PC-9 (cell line): ENCODE results near the gene RUNDC1. TPM values are rescaled to one million over a fixed set of nuclear protein-coding genes. Genes with fewer than 3 reads are reported as not detected.

Experiments used
- BruUV-seq: library from RNA; stranded (reverse); fragments of 400-500 nt; replicated peaks from 2 replicates; lab custom pipeline; 2021; lab: Mats Ljungman, UMichigan
- CTCF ChIA-PET: fragments of 300-600 bp; sonication (Branson Sonifier 250); formaldehyde crosslinking; loops from one replicate; lab custom pipeline; 2022; ENCODE audit warnings: antibody characterized with exemption; lab: Charles Lee
- POLR2A ChIA-PET: fragments of 300-600 bp; sonication (Branson Sonifier 250); formaldehyde crosslinking; loops from one replicate; lab custom pipeline; 2022; ENCODE audit warnings: antibody characterized with exemption; ENCODE audit not compliant: unreplicated experiment; lab: Charles Lee
- DNase-seq, 2 experiments: peaks; one replicate each; pipeline versions ENCODE4 v3.0.0 to v3.0.0-alpha.2; 2015 to 2022; ENCODE audit warnings: mixed read lengths in 1 of 2
- H2AFZ ChIP-seq: fragments of 200-600 bp; sonication (generic); 2 replicates; pipeline ENCODE4 v1.8.1; 2017; ENCODE audit warnings: antibody characterized with exemption
- H3F3A ChIP-seq: fragments of 200-600 bp; sonication (generic); 2 replicates; pipeline ENCODE4 v1.8.1; 2017; ENCODE audit warnings: antibody characterized with exemption, mild to moderate bottlenecking, low read depth; ENCODE audit not compliant: insufficient read depth
- H3K27ac ChIP-seq: fragments of 200-600 bp; sonication (generic); 2 replicates; pipeline ENCODE4 v1.6.1; 2016; ENCODE audit warnings: mixed run types
- H3K27me3 ChIP-seq: fragments of 200-600 bp; sonication (generic); 2 replicates; pipeline ENCODE4 v1.6.1; 2016; ENCODE audit warnings: low read depth, mixed run types; ENCODE audit not compliant: insufficient read depth
- H3K36me3 ChIP-seq: fragments of 200-600 bp; sonication (generic); 2 replicates; pipeline ENCODE4 v1.6.1; 2016; ENCODE audit warnings: low read depth, mixed run types
- H3K4me1 ChIP-seq: fragments of 200-600 bp; sonication (generic); replicated peaks from 2 replicates; pipeline ENCODE4 v1.6.1; 2016; ENCODE audit warnings: mixed run types; ENCODE audit not compliant: insufficient read depth
- H3K4me2 ChIP-seq: fragments of 200-600 bp; sonication (generic); 2 replicates; pipeline ENCODE4 v1.6.1; 2017; ENCODE audit warnings: mixed run types
- H3K4me3 ChIP-seq: fragments of 200-600 bp; sonication (generic); 2 replicates; pipeline ENCODE4 v1.6.1; 2016; ENCODE audit warnings: mixed run types
- H3K79me2 ChIP-seq: fragments of 200-600 bp; sonication (generic); 2 replicates; pipeline ENCODE4 v1.6.1; 2017; ENCODE audit warnings: low read depth, mixed run types
- H3K9me2 ChIP-seq: fragments of 200-600 bp; sonication (generic); 2 replicates; pipeline ENCODE4 v1.8.1; 2017; ENCODE audit warnings: mild to moderate bottlenecking; ENCODE audit not compliant: insufficient read depth
- H3K9me3 ChIP-seq: fragments of 200-600 bp; sonication (generic); 2 replicates; pipeline ENCODE4 v1.8.1; 2016; ENCODE audit warnings: low read depth; ENCODE audit not compliant: insufficient read depth
- H4K20me1 ChIP-seq: fragments of 200-600 bp; sonication (generic); 2 replicates; pipeline ENCODE4 v1.8.1; 2017; ENCODE audit not compliant: insufficient read depth
- CTCF ChIP-seq: fragments of 200-600 bp; sonication (generic); conservative IDR thresholded peaks from 2 replicates; pipeline ENCODE4 v1.6.1; 2017; ENCODE audit warnings: mixed run types, antibody characterized with exemption, mild to moderate bottlenecking, moderate library complexity
- EZH2 ChIP-seq: fragments of 200-600 bp; sonication (generic); IDR thresholded peaks from 2 replicates; pipeline ENCODE4 v1.8.0; 2017; ENCODE audit warnings: antibody characterized with exemption, low read depth
- intact Hi-C: fragments of 100-400 bp; cut with micrococcal nuclease; formaldehyde crosslinking; loops from one replicate; pipeline ENCODE4 v1.10.0; 2022; ENCODE audit not compliant: unreplicated experiment
- total RNA-seq: library from RNA; stranded (reverse); gene quantifications from 2 replicates; pipeline ENCODE4 v1.2.3, GENCODE V29; 2021

RUNDC1 gene
- total RNA-seq, 1 experiment from 2014 or later = 12.7 TPM

- H3K79me2 ChIP-seq = no peaks in the 10 kb centered on the region
- no peak for DNase-seq
- no peaks in the 10 kb centered on the region for H3K36me3 ChIP-seq
- H3K27ac ChIP-seq = no peak overlapping the region
- TF ChIP-seq EZH2 = no peak
- no peak for TF ChIP-seq CTCF
- ChIA-PET CTCF (no interaction called here), POLR2A (no interaction called here)
- H3K9me2 ChIP-seq = no peaks in the 10 kb centered on the region
- H3K4me1 ChIP-seq = no peaks in the 10 kb centered on the region
- H3K4me3 ChIP-seq = no peak overlapping the region
- no peak overlapping the region for H2AFZ ChIP-seq
- H3K27me3 ChIP-seq = no peaks in the 10 kb centered on the region
- H3K4me2 ChIP-seq = no peak overlapping the region
- no peaks in the 10 kb centered on the region for H3K9me3 ChIP-seq
- H4K20me1 ChIP-seq = no peaks in the 10 kb centered on the region
- peaks cover 3% of the 10 kb centered on the region; the same call in 1 of the 2 replicates for H3F3A ChIP-seq
- BruUV-seq = no TSS peak
- intact Hi-C loops = no loop called here
Measured at GRCh38 chr17:42946812-42947211, 33.6 kb upstream of the RUNDC1 start.

- CTCF ChIA-PET = no interaction called here
- no peaks in the 10 kb centered on the region for H4K20me1 ChIP-seq
- no peaks in the 10 kb centered on the region for H3K9me2 ChIP-seq
- intact Hi-C loops = no loop called here
- no peaks in the 10 kb centered on the region for H3K9me3 ChIP-seq
- POLR2A ChIA-PET = no interaction called here
- no TSS peak for BruUV-seq
- peaks cover 7% of the 10 kb centered on the region; the same call in 1 of the 2 replicates for H3F3A ChIP-seq
- peaks cover 11% of the 10 kb centered on the region; the same call in 1 of the 2 replicates for H3K36me3 ChIP-seq
- no peak for DNase-seq
- no peak overlapping the region for H3K4me3 ChIP-seq
- H2AFZ ChIP-seq = no peak overlapping the region
- no peak for TF ChIP-seq CTCF
- TF ChIP-seq EZH2 = no peak
- H3K27me3 ChIP-seq = no peaks in the 10 kb centered on the region
- no peaks in the 10 kb centered on the region for H3K79me2 ChIP-seq
- no peaks in the 10 kb centered on the region for H3K4me1 ChIP-seq
- no peak overlapping the region for H3K4me2 ChIP-seq
- no peak overlapping the region for H3K27ac ChIP-seq
Measured at GRCh38 chr17:42950044-42950783, 30.2 kb upstream of the RUNDC1 start.

- H3K9me3 ChIP-seq = no peaks in the 10 kb centered on the region
- no peak overlapping the region for H3K4me3 ChIP-seq
- H3K9me2 ChIP-seq = no peaks in the 10 kb centered on the region
- no peak overlapping the region for H3K4me2 ChIP-seq
- intact Hi-C loops = no loop called here
- no peaks in the 10 kb centered on the region for H3K79me2 ChIP-seq
- ChIA-PET POLR2A (no interaction called here), CTCF (interaction anchor here (0.7 kb wide), 1 partner anchor 29 kb away, joined by 3 read pairs; no protein-coding TSS in a partner anchor)
- H3K27ac ChIP-seq = no peak overlapping the region
- BruUV-seq = no TSS peak
- peaks cover 10% of the 10 kb centered on the region; the same call in 1 of the 2 replicates for H3F3A ChIP-seq
- no peak for DNase-seq
- no peaks in the 10 kb centered on the region for H4K20me1 ChIP-seq
- TF ChIP-seq CTCF (no peak), EZH2 (no peak)
- peaks cover 15% of the 10 kb centered on the region for H3K36me3 ChIP-seq
- no peaks in the 10 kb centered on the region for H3K4me1 ChIP-seq
- H3K27me3 ChIP-seq = no peaks in the 10 kb centered on the region
- no peak overlapping the region for H2AFZ ChIP-seq
Measured at GRCh38 chr17:42953669-42954068, 26.7 kb upstream of the RUNDC1 start.
